K562 (cell line): ENCODE data around the gene ZNF562. TPM values are rescaled to one million over a fixed set of nuclear protein-coding genes. Genes with fewer than 3 reads are reported as not detected.

ENCODE experiments used
- ELF2 ChIP-seq: fragments of 250-450 bp; sonication (Bioruptor Pico); IDR thresholded peaks from 2 replicates; pipeline ENCODE4 v1.5.0; 2021; ENCODE audit warnings: mild to moderate bottlenecking
- MTA3 ChIP-seq: fragments of 450-650 bp; formaldehyde crosslinking; IDR thresholded peaks from 2 replicates; pipeline ENCODE4 v1.6.1; 2017; ENCODE audit warnings: mild to moderate bottlenecking, borderline replicate concordance
- PHF8 ChIP-seq: fragments of 200-600 bp; sonication (generic); IDR thresholded peaks from 2 replicates; pipeline ENCODE4 v1.6.1; 2012; ENCODE audit warnings: mixed run types, mild to moderate bottlenecking, inconsistent platforms, low read length, moderate library complexity, borderline replicate concordance
- RUNX1 ChIP-seq: sonication (generic); IDR thresholded peaks from 2 replicates; pipeline ENCODE4 v1.6.1; 2016; ENCODE audit warnings: antibody characterized with exemption, low read depth
- SIN3A ChIP-seq, 2 experiments: fragments of 150-350 bp in 1 of 2; IDR thresholded peaks; 2 replicates each; pipeline ENCODE4 v1.6.1; 2011 to 2016; ENCODE audit warnings: borderline replicate concordance in 2 of 2, low read depth in 2 of 2, low read length in 2 of 2, mild to moderate bottlenecking in 2 of 2, moderate library complexity in 2 of 2; ENCODE audit not compliant: control insufficient read depth in 1 of 2
- polyA plus RNA-seq, 8 experiments: library from polyadenylated mRNA; depleted of rRNA in 4 of 8; stranded (reverse) in 5 of 8; unstranded in 3 of 8; fragments of >200 nt; fragmentation: Nextera tagmentation in 2 of 8; fragmentation: Illumina TruSeq in 1 of 8; extraction: Ambion mirVana in 2 of 8; extraction: Trizol in 1 of 8; gene quantifications; 2 replicates each; pipeline versions ENCODE4 v1.2.1 to v1.2.3, GENCODE V29; 2011 to 2014; ENCODE audit warnings: inconsistent platforms in 1 of 8, missing spikeins in 1 of 8
- total RNA-seq, 7 experiments: library from RNA; depleted of rRNA in 6 of 7; stranded (reverse); fragments of >200 nt in 6 of 7; fragmentation: Illumina TruSeq in 2 of 7; extraction: Trizol in 2 of 7; gene quantifications; 2 replicates each; pipeline versions ENCODE4 v1.2.1 to v1.2.3, GENCODE V29; 2011 to 2021; ENCODE audit warnings: low replicate concordance in 1 of 7
- TF ChIP-seq, protein P1 (sequence below): fragments of 450-650 bp; IDR thresholded peaks from 2 replicates; pipeline ENCODE4 v1.6.1; 2016; ENCODE audit warnings: mild to moderate bottlenecking, moderate library complexity
- TF ChIP-seq, protein P2 (sequence below): fragments of 450-650 bp; IDR thresholded peaks from 2 replicates; pipeline ENCODE4 v1.6.1; 2016
- TF ChIP-seq, protein P3 (sequence below): fragments of 250-450 bp; sonication (Bioruptor Pico); IDR thresholded peaks from 2 replicates; pipeline ENCODE4 v1.5.0; 2020; ENCODE audit warnings: mild to moderate bottlenecking, borderline replicate concordance
- TF ChIP-seq, protein P4 (sequence below): fragments of 150-350 bp; IDR thresholded peaks from 2 replicates; pipeline ENCODE4 v1.6.1; 2014; ENCODE audit warnings: low read depth, mild to moderate bottlenecking, low read length, borderline replicate concordance

Gene ZNF562
- total and polyA plus RNA-seq, 9 of the 15 experiments (the other 6 are each of a cell fraction or from before 2014, with no cell fraction given) = 11.8 to 46.9 (median 20.8) TPM

DNA sequence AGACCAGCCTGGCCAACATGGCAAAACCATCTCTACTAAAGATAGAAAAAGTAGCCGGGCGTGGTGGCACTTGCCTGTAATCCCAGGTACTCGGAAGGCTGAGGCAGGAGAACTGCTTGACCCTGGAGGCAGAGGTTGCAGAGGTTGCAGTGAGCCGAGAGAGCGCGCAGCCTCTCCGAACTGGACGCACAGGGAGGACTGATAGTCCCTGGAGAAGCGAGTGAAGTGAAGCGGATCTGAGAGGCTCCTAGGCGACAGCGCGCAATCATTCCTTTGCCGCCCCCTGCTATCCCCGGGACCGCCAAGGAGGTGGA, 54.1 kb downstream of the ZNF562 start (continued):
- TF ChIP-seq, protein P1, sequence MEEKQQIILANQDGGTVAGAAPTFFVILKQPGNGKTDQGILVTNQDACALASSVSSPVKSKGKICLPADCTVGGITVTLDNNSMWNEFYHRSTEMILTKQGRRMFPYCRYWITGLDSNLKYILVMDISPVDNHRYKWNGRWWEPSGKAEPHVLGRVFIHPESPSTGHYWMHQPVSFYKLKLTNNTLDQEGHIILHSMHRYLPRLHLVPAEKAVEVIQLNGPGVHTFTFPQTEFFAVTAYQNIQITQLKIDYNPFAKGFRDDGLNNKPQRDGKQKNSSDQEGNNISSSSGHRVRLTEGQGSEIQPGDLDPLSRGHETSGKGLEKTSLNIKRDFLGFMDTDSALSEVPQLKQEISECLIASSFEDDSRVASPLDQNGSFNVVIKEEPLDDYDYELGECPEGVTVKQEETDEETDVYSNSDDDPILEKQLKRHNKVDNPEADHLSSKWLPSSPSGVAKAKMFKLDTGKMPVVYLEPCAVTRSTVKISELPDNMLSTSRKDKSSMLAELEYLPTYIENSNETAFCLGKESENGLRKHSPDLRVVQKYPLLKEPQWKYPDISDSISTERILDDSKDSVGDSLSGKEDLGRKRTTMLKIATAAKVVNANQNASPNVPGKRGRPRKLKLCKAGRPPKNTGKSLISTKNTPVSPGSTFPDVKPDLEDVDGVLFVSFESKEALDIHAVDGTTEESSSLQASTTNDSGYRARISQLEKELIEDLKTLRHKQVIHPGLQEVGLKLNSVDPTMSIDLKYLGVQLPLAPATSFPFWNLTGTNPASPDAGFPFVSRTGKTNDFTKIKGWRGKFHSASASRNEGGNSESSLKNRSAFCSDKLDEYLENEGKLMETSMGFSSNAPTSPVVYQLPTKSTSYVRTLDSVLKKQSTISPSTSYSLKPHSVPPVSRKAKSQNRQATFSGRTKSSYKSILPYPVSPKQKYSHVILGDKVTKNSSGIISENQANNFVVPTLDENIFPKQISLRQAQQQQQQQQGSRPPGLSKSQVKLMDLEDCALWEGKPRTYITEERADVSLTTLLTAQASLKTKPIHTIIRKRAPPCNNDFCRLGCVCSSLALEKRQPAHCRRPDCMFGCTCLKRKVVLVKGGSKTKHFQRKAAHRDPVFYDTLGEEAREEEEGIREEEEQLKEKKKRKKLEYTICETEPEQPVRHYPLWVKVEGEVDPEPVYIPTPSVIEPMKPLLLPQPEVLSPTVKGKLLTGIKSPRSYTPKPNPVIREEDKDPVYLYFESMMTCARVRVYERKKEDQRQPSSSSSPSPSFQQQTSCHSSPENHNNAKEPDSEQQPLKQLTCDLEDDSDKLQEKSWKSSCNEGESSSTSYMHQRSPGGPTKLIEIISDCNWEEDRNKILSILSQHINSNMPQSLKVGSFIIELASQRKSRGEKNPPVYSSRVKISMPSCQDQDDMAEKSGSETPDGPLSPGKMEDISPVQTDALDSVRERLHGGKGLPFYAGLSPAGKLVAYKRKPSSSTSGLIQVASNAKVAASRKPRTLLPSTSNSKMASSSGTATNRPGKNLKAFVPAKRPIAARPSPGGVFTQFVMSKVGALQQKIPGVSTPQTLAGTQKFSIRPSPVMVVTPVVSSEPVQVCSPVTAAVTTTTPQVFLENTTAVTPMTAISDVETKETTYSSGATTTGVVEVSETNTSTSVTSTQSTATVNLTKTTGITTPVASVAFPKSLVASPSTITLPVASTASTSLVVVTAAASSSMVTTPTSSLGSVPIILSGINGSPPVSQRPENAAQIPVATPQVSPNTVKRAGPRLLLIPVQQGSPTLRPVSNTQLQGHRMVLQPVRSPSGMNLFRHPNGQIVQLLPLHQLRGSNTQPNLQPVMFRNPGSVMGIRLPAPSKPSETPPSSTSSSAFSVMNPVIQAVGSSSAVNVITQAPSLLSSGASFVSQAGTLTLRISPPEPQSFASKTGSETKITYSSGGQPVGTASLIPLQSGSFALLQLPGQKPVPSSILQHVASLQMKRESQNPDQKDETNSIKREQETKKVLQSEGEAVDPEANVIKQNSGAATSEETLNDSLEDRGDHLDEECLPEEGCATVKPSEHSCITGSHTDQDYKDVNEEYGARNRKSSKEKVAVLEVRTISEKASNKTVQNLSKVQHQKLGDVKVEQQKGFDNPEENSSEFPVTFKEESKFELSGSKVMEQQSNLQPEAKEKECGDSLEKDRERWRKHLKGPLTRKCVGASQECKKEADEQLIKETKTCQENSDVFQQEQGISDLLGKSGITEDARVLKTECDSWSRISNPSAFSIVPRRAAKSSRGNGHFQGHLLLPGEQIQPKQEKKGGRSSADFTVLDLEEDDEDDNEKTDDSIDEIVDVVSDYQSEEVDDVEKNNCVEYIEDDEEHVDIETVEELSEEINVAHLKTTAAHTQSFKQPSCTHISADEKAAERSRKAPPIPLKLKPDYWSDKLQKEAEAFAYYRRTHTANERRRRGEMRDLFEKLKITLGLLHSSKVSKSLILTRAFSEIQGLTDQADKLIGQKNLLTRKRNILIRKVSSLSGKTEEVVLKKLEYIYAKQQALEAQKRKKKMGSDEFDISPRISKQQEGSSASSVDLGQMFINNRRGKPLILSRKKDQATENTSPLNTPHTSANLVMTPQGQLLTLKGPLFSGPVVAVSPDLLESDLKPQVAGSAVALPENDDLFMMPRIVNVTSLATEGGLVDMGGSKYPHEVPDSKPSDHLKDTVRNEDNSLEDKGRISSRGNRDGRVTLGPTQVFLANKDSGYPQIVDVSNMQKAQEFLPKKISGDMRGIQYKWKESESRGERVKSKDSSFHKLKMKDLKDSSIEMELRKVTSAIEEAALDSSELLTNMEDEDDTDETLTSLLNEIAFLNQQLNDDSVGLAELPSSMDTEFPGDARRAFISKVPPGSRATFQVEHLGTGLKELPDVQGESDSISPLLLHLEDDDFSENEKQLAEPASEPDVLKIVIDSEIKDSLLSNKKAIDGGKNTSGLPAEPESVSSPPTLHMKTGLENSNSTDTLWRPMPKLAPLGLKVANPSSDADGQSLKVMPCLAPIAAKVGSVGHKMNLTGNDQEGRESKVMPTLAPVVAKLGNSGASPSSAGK = no peak
- TF ChIP-seq, protein P2, sequence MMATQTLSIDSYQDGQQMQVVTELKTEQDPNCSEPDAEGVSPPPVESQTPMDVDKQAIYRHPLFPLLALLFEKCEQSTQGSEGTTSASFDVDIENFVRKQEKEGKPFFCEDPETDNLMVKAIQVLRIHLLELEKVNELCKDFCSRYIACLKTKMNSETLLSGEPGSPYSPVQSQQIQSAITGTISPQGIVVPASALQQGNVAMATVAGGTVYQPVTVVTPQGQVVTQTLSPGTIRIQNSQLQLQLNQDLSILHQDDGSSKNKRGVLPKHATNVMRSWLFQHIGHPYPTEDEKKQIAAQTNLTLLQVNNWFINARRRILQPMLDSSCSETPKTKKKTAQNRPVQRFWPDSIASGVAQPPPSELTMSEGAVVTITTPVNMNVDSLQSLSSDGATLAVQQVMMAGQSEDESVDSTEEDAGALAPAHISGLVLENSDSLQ = no peak
- TF ChIP-seq PHF8 (peak; percentile 89; the same call in 1 of the 2 replicates), ELF2 (no peak), SIN3A (IDR thresholded peaks at IDR 0.05; ENCODE audit: borderline replicate concordance in 2 of 2, control insufficient read depth in 1 of 2, low read depth in 2 of 2, low read length in 2 of 2) (peak in 1 of 2 experiments; percentile 67; a peak in 1 of 4 replicates), RUNX1 (no peak), MTA3 (0 out of 2 replicates have a peak, but pooled peaks have one; percentile 6)
- TF ChIP-seq, protein P3, sequence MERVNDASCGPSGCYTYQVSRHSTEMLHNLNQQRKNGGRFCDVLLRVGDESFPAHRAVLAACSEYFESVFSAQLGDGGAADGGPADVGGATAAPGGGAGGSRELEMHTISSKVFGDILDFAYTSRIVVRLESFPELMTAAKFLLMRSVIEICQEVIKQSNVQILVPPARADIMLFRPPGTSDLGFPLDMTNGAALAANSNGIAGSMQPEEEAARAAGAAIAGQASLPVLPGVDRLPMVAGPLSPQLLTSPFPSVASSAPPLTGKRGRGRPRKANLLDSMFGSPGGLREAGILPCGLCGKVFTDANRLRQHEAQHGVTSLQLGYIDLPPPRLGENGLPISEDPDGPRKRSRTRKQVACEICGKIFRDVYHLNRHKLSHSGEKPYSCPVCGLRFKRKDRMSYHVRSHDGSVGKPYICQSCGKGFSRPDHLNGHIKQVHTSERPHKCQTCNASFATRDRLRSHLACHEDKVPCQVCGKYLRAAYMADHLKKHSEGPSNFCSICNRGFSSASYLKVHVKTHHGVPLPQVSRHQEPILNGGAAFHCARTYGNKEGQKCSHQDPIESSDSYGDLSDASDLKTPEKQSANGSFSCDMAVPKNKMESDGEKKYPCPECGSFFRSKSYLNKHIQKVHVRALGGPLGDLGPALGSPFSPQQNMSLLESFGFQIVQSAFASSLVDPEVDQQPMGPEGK (CRISPR knock-in tag) = 0 out of 2 replicates have a peak, but pooled peaks have one; percentile 2
- TF ChIP-seq, protein P4, sequence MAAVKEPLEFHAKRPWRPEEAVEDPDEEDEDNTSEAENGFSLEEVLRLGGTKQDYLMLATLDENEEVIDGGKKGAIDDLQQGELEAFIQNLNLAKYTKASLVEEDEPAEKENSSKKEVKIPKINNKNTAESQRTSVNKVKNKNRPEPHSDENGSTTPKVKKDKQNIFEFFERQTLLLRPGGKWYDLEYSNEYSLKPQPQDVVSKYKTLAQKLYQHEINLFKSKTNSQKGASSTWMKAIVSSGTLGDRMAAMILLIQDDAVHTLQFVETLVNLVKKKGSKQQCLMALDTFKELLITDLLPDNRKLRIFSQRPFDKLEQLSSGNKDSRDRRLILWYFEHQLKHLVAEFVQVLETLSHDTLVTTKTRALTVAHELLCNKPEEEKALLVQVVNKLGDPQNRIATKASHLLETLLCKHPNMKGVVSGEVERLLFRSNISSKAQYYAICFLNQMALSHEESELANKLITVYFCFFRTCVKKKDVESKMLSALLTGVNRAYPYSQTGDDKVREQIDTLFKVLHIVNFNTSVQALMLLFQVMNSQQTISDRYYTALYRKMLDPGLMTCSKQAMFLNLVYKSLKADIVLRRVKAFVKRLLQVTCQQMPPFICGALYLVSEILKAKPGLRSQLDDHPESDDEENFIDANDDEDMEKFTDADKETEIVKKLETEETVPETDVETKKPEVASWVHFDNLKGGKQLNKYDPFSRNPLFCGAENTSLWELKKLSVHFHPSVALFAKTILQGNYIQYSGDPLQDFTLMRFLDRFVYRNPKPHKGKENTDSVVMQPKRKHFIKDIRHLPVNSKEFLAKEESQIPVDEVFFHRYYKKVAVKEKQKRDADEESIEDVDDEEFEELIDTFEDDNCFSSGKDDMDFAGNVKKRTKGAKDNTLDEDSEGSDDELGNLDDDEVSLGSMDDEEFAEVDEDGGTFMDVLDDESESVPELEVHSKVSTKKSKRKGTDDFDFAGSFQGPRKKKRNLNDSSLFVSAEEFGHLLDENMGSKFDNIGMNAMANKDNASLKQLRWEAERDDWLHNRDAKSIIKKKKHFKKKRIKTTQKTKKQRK = no peak
